HAP-1 (cell line): ENCODE results near the gene LTBR.

Experiments
- DNase-seq, 2 experiments: peaks; one replicate each; pipeline ENCODE4 v3.0.0-alpha.2; 2016 to 2020; ENCODE audit warnings: low spot score in 2 of 2
- H3K27me3 ChIP-seq: fragments of 250-450 bp; sonication (Bioruptor Pico); 2 replicates; pipeline ENCODE4 v1.5.1; 2020; ENCODE audit warnings: low read depth, mild to moderate bottlenecking, moderate library complexity
- H3K36me3 ChIP-seq: fragments of 250-450 bp; sonication (Bioruptor Pico); replicated peaks from 2 replicates; pipeline ENCODE4 v1.5.1; 2020; ENCODE audit warnings: mild to moderate bottlenecking
- H3K4me1 ChIP-seq: fragments of 250-450 bp; sonication (Bioruptor Pico); 2 replicates; pipeline ENCODE4 v1.5.1; 2020; ENCODE audit warnings: mild to moderate bottlenecking
- H3K4me3 ChIP-seq: fragments of 250-450 bp; sonication (Bioruptor Pico); 2 replicates; pipeline ENCODE4 v1.5.1; 2020; ENCODE audit warnings: mild to moderate bottlenecking, moderate library complexity
- H3K9me3 ChIP-seq: fragments of 250-450 bp; sonication (Bioruptor Pico); 2 replicates; pipeline ENCODE4 v1.5.1; 2020; ENCODE audit warnings: mild to moderate bottlenecking, moderate library complexity
- in situ Hi-C: fragments of 300-500 bp; cut with MboI; formaldehyde crosslinking; loops from 3 replicates; pipeline ENCODE4 v1.14.3; 2020; ENCODE audit warnings: low sequenced_read_pairs, inconsistent platforms, mixed read lengths

Gene LTBR

GRCh38 chr12:6355491-6356373 is 28.2 kb upstream of the LTBR start:
- H3K9me3 ChIP-seq: no peaks in the 10 kb centered on the region
- in situ Hi-C loops: no loop called here
- no peak overlapping the region for H3K4me3 ChIP-seq
- no peaks in the 10 kb centered on the region for H3K4me1 ChIP-seq
- H3K36me3 ChIP-seq: no peaks in the 10 kb centered on the region
- DNase-seq: no peak
- no peaks in the 10 kb centered on the region for H3K27me3 ChIP-seq

- H3K36me3 ChIP-seq: no peaks in the 10 kb centered on the region
- H3K27me3 ChIP-seq: no peaks in the 10 kb centered on the region
- no peaks in the 10 kb centered on the region for H3K4me1 ChIP-seq
- DNase-seq: no peak
- in situ Hi-C loops: no loop called here
- H3K9me3 ChIP-seq: no peaks in the 10 kb centered on the region
- H3K4me3 ChIP-seq: no peak overlapping the region
Observed at GRCh38 chr12:6356374-6356820, 27.6 kb upstream of the LTBR start.

GRCh38 chr12:6358881-6359280 is 25.1 kb upstream of the LTBR start:
- no peaks in the 10 kb centered on the region for H3K36me3 ChIP-seq
- in situ Hi-C loops: no loop called here
- DNase-seq: no peak

GRCh38 chr12:6360080-6360571 is 23.8 kb upstream of the LTBR start:
- Histone ChIP-seq H3K4me1 (peaks cover 7% of the 10 kb centered on the region), H3K27me3 (no peaks in the 10 kb centered on the region), H3K36me3 (no peaks in the 10 kb centered on the region), H3K4me3 (no peak overlapping the region), H3K9me3 (no peaks in the 10 kb centered on the region)
- in situ Hi-C loops: no loop called here
- no peak for DNase-seq

More at GRCh38 chr12:6358881-6359280, 25.1 kb upstream of the LTBR start:
- H3K27me3 ChIP-seq: no peaks in the 10 kb centered on the region
- peaks cover 6% of the 10 kb centered on the region for H3K4me1 ChIP-seq
- no peak overlapping the region for H3K4me3 ChIP-seq
- H3K9me3 ChIP-seq: no peaks in the 10 kb centered on the region

- no peaks in the 10 kb centered on the region for H3K27me3 ChIP-seq
- H3K9me3 ChIP-seq: no peaks in the 10 kb centered on the region
- peaks cover 7% of the 10 kb centered on the region for H3K4me1 ChIP-seq
- no peak for DNase-seq
- no peaks in the 10 kb centered on the region for H3K36me3 ChIP-seq
- no peak overlapping the region for H3K4me3 ChIP-seq
- in situ Hi-C loops: no loop called here
Observed at GRCh38 chr12:6360578-6361490, 23.1 kb upstream of the LTBR start.

GRCh38 chr12:6361834-6362233 is 22.1 kb upstream of the LTBR start:
- DNase-seq: no peak
- H3K36me3 ChIP-seq: no peaks in the 10 kb centered on the region

GRCh38 chr12:6362403-6362802 is 21.6 kb upstream of the LTBR start:
- no peaks in the 10 kb centered on the region for H3K36me3 ChIP-seq
- in situ Hi-C loops: no loop called here
- no peak for DNase-seq
- H3K9me3 ChIP-seq: no peaks in the 10 kb centered on the region
- H3K4me3 ChIP-seq: no peak overlapping the region
- peaks cover 7% of the 10 kb centered on the region for H3K4me1 ChIP-seq
- no peaks in the 10 kb centered on the region for H3K27me3 ChIP-seq

More at GRCh38 chr12:6361834-6362233, 22.1 kb upstream of the LTBR start:
- H3K9me3 ChIP-seq: no peaks in the 10 kb centered on the region
- in situ Hi-C loops: no loop called here
- no peaks in the 10 kb centered on the region for H3K27me3 ChIP-seq
- H3K4me3 ChIP-seq: no peak overlapping the region
- H3K4me1 ChIP-seq: peaks cover 7% of the 10 kb centered on the region

GRCh38 chr12:6363010-6363329 is 21.0 kb upstream of the LTBR start:
- Histone ChIP-seq H3K4me3 (no peak overlapping the region), H3K36me3 (no peaks in the 10 kb centered on the region), H3K4me1 (peaks cover 7% of the 10 kb centered on the region), H3K27me3 (no peaks in the 10 kb centered on the region), H3K9me3 (no peaks in the 10 kb centered on the region)
- DNase-seq: no peak
- in situ Hi-C loops: no loop called here

GRCh38 chr12:6363330-6364043 is 20.5 kb upstream of the LTBR start:
- DNase-seq: peak in 1 of 2 experiments; percentile 74
- H3K4me3 ChIP-seq: peak overlapping the region; percentile 19
- H3K9me3 ChIP-seq: no peaks in the 10 kb centered on the region
- no peaks in the 10 kb centered on the region for H3K36me3 ChIP-seq
- in situ Hi-C loops: no loop called here
- H3K4me1 ChIP-seq: peaks cover 7% of the 10 kb centered on the region
- no peaks in the 10 kb centered on the region for H3K27me3 ChIP-seq

GRCh38 chr12:6364044-6364374 is 20.0 kb upstream of the LTBR start:
- no peak overlapping the region for H3K4me3 ChIP-seq
- H3K27me3 ChIP-seq: no peaks in the 10 kb centered on the region
- no peaks in the 10 kb centered on the region for H3K9me3 ChIP-seq
- H3K36me3 ChIP-seq: no peaks in the 10 kb centered on the region
- H3K4me1 ChIP-seq: peaks cover 7% of the 10 kb centered on the region
- in situ Hi-C loops: no loop called here
- no peak for DNase-seq

- Histone ChIP-seq H3K4me3 (no peak overlapping the region), H3K27me3 (no peaks in the 10 kb centered on the region), H3K9me3 (no peaks in the 10 kb centered on the region), H3K36me3 (no peaks in the 10 kb centered on the region), H3K4me1 (peaks cover 14% of the 10 kb centered on the region)
- in situ Hi-C loops: no loop called here
- peak in 1 of 2 experiments; percentile 19 for DNase-seq
Observed at GRCh38 chr12:6367065-6367968, 16.6 kb upstream of the LTBR start.

- in situ Hi-C loops: no loop called here
- DNase-seq: no peak
Observed at GRCh38 chr12:6367969-6368892, 15.7 kb upstream of the LTBR start.

More at GRCh38 chr12:6367969-6368892, 15.7 kb upstream of the LTBR start:
- Histone ChIP-seq H3K4me1 (peaks cover 19% of the 10 kb centered on the region), H3K27me3 (no peaks in the 10 kb centered on the region), H3K36me3 (no peaks in the 10 kb centered on the region), H3K9me3 (no peaks in the 10 kb centered on the region), H3K4me3 (no peak overlapping the region)
